Measurements from ENCODE around the gene METTL8.

Gene METTL8, protein sequence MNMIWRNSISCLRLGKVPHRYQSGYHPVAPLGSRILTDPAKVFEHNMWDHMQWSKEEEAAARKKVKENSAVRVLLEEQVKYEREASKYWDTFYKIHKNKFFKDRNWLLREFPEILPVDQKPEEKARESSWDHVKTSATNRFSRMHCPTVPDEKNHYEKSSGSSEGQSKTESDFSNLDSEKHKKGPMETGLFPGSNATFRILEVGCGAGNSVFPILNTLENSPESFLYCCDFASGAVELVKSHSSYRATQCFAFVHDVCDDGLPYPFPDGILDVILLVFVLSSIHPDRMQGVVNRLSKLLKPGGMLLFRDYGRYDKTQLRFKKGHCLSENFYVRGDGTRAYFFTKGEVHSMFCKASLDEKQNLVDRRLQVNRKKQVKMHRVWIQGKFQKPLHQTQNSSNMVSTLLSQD

DNA sequence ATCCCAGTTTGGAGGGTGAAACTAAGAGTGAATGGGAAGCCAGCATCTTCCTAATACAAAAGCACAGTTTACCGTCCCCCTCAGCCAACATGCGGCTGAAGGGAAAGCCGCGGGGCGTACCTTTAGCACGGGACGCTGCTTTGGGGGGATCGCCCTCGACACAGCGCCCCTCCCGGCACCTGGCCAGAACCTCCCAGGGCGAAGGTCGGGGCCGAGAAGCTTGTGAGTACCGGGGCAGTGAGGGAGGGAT is at the start of gene METTL8:
TSS of gene METTL8 (minus strand) at position 228 of the 250 bp plus-strand sequence. CDS start 41,805 bp downstream, outside the sequence.
- no peak for DNase-seq (ENCODE audit: low spot score)

DNA sequence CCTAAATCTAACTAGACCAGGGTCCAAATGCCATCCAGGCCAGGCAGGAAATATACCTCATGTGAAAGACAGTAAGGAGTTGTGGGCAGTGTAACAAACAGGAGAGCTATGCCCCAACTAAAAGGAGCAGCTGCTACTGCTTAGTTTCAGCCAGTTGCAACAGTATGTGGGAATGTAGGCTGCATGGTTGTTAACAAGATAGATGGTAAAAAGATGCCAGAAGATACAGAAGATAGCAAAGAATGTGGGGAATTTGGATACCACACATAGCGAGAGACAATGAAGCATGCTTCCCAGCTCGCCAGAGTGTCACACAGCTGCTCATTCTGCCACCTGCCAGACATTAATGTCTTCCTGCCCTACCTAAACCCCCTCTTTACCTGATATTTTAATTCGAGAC is 49.1 kb upstream of the METTL8 start:
- DNase-seq (ENCODE audit: low spot score), result peak; percentile 39

DNA sequence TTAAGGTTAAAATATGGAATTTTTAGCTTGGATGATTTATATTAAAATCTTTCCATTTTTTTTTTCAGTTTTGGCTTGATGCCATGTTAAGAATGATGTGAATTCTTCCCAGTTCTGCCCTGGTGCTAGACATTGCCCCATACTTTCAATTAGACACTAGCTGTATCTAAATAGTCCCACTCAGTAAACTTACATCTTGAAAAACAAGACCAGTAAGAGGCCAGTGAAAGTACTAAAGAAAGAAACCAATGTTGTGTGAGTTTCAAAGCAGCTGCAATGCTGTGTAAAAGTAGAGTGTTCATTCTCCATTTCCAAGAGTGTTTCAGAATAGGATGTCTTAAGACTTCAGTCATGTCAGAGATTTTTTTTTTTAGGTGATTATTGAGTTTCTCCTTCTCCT is 48.5 kb upstream of the METTL8 start:
- DNase-seq (ENCODE audit: low spot score), result no peak

DNA sequence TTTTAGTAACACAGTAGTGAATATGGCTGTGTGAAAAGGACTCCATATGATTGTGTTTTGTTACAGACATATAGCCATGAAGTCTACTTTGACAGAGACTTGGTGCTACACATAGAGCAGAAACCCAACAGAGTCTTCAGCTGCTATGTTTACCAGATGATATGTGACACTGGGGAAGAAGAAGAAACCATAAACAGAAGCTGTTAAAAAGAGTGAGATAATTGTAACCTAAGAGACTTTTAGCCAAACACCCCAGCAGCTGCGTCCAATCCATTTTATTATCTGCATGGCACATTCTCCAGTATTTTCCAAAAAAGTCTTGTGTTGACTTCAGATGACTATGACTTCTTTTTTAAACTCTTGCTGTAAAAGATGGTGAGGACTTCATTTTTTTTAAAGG is 47.1 kb upstream of the METTL8 start:
- DNase-seq (ENCODE audit: low spot score), result no peak

DNA sequence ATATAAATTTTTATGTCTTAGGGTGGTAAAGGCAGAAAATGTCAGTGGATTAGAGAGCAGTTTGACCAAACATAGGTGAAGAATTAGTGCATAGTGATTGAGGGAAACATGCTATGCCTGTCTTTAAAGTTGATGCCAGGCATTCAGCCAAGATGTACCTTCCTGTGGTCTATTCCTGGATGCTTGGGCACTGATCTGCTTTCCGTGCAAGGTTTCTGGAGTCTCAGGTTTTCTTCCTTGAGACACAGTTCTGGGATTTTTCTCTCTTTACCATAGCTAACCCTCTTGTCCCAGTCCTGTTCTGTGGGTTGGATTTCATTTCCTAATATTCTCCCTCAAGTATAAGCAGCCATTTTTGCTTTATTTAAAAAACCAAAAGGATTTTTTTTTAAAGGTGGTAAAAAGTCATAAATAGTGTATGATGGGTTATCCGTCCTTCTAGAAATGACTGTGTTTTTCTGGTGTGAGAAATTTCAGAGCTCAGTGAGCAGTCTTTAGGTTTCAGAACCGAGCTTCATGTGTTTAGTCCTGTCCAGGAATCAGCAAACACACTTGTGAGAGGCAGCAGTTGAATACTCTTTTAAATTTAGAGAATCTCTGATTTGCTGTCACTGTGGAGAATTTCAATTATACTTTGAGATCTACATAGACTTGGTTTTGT is 45.5 kb upstream of the METTL8 start:
- DNase-seq (ENCODE audit: low spot score), result no peak

DNA sequence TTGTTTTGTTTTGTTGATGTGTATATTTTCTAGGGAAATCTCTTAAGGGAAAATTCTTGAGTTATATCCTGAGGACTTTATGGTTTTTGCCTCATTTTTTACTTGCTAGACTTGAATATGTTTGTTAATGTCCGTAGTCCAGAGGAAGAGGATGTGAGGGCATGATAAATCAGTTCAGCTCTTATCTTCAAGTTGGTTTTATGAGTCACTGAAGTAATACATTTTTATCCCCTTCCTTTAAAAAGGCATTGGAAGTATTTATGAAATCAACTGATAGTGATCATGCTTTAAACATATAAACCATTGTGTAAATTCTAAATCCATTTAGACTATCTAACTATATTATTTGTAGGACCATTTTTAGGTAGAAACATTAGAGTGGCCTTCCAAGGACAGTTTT is 44.6 kb upstream of the METTL8 start:
- DNase-seq (ENCODE audit: low spot score), result no peak

DNA sequence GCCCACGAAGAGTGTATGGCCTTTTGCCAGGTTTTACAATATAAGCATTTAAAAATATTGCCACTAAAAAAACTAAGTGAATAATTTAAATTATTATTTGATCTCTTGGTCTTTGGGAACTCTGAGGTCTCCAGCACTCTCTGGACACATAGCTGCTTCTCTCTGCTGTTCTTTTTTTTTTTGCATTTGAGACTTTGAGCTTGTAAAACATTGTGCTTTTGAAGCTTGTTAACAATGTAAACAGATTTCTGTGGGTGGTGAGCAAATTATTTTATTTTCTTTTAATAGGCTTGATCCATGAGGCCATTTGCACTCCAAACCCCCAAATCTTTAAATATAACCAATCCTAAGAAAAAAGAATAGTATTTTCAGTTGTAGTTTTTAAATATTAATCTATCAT is 42.2 kb upstream of the METTL8 start:
- no peak for DNase-seq (ENCODE audit: low spot score)

DNA sequence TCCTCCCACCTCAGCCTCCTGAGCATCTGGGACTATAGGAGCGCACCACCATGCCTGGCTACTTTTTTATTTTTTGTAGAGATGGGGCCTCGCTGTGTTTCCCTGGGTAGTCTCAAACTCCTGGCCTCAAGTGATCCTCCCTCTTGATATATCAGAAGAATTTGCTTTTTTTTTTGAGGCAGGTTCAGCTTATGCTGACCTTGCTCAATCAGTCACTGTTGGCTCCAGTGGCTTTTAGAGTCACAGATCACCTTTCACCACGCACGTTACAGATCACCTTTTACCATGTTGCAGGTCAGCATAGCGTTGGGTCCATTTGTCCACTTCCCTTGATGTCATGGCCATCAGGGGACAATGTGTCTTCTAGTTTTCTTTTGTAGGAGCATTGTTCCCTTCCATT is 36.3 kb upstream of the METTL8 start:
- DNase-seq (ENCODE audit: low spot score), result no peak

DNA sequence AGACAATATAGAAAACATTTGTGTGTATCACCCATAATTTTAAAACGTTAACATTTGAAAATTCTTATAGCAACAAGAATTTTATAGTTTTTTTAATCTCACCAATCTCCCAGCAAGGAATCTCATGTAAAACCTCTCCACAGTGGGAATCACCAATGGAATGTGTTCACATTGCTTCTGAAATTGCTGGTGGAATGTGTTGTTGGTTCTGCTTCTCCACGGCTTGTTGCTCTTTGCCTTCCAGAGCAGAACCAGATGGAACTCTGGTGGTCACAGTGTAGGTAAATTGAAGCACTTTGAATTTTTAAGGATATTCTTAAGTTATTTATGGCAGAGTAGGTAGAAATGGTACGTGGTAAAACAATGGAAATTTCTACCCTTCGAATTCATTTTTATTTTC is 35.4 kb upstream of the METTL8 start:
- peak; percentile 2 for DNase-seq (ENCODE audit: low spot score)

DNA sequence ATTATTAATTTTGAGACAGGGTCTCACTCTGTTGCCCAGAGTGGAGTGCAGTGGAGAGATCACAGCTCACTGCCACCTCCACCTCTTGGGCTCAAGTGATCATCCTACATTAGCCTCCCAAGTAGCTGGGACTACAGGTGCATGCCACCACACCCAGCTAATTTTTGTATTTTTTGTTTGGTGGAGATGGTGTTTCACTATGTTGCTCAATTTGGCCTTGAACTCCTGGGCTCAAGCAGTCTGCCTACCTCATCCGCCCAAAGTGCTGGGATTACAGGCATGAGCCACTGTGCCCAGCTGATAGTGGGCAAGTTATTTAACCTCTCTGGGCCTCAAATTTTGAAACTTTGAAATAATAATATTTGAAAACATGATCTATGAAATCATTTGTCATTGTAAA is 26.7 kb upstream of the METTL8 start:
- no peak for DNase-seq (ENCODE audit: low spot score)

DNA sequence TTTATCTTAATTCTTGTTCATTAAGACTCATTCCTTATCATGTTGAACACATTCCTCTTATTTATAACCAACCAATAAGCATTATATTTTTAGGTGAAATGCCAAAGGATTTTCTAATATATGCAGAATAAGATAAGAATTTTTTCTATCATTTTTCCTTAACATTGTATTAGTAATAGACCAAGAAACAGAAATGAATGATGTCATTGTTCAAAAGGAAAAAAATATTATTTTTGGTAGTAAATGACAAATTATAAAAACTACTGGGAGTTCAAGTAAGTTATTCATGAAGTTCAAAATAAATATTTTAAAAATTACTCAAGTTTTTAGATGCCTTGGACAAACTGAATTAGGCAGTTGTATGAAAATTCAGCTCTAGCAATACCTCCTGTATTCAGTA is 25.7 kb upstream of the METTL8 start:
- DNase-seq (ENCODE audit: low spot score), result no peak

DNA sequence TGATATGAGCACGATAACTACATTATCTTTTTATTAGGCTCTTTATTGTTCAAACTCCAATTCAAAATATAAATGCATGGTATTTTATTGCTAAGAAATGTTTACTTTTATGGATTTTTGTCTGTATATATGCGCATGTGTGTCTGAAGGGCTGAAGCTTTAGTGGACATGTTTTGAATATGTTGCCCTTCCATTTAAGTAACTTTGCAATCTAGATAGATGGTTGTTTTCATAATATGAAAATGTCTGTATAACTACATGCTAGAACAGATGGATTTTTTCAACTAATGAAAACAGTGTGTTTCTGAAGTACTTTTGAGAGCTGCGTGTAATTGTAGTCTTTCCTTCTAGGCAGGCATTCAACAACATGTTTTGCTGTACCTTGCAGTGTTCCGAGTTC is 19.0 kb upstream of the METTL8 start:
- no peak for DNase-seq (ENCODE audit: low spot score)

DNA sequence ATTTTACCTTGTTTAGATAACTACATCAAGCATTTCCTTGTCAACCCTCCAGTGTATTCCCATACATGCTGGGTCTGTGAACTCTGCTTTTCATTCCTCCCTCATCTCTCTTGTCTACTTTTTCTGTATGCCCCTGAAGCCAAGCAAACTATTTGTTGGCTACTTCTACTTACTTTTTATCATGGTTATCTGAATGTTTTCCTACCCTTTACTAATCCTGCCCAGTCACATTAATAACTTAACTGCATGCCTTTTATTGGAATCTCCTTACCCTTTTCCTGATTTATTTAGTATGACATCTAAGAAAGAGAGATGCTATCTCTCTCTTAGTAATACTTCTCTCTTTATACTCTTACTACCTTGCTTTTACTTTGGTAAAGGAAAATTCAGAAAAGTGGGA is 17.3 kb upstream of the METTL8 start:
- DNase-seq (ENCODE audit: low spot score), result no peak

DNA sequence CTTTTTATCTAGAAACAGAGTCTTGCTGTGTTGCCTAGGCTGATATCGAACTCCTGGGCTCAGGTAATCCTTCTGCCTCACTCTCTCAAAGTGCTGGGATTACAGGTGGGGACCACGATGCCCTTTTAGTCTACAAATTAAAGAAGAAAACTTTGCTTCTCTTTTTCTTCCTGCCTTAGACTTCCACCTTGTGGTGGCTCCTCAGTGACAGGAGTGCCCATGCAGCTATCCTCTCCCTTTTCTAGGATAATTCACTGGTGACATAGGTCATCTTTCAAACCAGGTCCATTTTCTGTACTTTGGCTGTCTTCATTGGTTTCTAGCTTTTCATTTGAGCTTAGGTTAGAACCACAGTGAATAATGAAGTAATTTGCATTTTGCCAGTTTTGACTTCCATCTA is 13.9 kb upstream of the METTL8 start:
- DNase-seq (ENCODE audit: low spot score), result no peak

DNA sequence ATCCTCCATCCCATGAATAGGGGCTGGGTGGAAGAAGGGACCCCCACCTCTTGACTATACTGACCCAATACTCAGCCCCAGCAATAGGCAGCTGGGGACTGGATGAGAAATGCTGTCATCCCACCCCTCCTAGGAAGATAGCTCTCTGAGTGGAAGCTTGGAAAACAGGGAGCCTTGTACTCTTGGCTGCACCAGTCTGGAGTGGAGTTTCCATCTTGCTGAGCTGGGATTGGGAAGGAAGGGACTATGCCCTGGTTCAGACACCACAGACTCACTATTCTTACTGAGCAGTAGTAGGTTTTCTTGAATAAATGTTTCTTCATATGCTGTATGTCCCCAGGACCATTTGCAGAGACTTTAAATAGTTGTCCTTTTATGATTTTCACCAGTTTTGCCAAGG is 7.7 kb upstream of the METTL8 start:
- DNase-seq (ENCODE audit: low spot score), result no peak

DNA sequence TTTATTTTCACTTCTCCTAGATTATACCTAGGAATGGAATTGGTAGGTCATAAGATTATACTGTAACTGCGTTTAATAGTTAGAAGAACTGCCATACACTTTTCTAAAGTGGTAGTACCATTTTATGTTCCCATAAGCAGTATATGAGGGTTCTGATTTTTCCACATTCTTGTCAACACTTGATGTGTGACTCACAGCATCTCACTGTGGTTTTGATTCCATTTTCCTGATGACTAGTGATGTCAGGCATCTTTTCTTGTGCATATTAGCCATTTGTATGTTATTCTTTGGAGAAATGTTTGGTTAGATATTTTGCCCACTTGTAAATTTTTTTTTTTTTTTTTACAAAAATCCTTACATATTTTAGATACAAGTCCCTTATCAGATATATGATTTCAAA is 2.5 kb upstream of the METTL8 start:
- DNase-seq (ENCODE audit: low spot score), result peak; percentile 41

DNA sequence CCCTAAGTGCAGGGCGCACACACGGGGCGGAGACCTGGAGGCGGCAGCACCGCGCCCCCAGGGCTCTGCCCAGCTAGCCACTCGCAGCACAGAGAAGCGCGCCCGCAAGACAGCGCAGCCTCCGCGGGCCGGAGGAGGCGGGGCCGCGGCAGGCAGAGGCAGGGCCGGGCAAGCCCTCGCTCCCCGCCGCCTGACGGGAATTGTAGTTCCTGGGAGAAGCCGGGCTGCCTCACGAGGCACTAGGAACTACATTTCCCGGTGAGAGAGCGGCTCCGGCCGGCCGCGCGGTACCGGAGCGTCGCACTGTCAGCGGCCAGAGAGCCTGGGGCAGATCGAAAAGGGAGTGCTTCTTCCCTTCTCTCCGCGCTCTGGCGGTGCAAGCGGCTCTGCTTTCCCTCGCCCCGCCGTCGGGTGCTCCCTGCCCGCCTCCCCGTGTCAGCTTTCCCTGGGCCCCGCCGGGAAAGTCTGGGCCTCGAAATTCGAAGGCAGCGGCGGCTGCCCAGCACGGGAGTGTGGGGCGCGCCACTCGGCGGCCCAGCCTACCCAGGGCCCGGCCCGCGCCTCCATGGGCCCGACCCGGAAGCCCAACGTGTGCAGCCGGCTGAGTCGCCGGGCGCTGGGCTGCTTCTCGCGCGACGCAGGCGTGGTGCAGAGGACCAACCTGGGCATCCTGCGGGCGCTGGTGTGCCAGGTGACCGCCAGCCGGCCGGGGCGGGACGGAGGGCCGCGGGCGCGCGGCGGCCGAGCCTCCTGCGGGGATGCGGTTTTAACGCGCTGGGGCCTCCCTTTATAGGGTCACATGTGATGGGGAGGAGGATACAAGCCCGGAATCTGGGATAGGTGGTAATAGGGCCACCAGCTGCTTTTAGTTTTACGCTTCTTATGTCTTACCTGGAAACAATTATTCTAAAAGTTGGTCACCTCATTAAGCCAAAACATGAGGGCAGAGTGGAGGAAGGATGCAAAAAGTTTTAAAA is 511 bp upstream of the METTL8 start, which contains the start of gene DCAF17:
TSS of gene DCAF17 (plus strand) at position 214 of the 977 bp plus-strand sequence. CDS start at position 566, 352 bp downstream.
- DNase-seq (ENCODE audit: low spot score), result peak; percentile 96

DNA sequence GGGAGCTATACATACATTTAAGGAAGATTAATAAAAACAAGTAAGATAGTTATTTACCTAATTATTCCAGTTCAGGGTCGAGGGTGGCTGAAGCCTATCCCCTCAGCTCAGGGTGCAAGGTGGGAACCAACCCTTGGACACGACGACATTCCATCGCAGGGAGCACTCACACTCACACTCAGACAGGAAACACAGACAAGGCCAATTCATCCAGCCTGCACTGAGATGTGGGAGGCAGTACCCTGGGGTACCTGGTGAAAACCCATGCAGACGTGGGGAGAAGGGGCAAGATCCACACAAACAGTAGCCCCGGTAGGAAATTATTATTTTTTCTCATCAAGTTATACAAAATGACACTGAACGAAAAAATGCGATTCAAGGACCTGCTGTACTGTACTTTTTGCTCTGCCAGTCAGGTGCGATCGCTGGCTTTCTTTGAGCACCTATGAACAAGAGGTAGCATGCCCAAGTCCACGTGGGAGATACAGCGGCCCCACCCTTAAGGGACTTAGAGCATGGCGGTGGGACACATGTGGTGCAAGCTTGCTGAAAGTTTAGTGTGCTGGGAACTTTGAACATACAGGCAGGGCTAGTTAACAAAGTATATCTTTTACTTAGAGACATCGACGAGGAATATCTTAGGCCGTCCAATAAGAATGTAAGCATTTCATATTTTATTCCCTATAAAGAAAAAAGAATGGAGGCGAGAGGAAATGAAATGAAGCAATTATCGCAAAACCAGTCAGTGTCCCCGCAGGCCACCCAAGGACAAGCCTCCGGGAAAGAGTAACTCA is 624 bp downstream of the METTL8 start:
- DNase-seq (ENCODE audit: low spot score), result no peak

DNA sequence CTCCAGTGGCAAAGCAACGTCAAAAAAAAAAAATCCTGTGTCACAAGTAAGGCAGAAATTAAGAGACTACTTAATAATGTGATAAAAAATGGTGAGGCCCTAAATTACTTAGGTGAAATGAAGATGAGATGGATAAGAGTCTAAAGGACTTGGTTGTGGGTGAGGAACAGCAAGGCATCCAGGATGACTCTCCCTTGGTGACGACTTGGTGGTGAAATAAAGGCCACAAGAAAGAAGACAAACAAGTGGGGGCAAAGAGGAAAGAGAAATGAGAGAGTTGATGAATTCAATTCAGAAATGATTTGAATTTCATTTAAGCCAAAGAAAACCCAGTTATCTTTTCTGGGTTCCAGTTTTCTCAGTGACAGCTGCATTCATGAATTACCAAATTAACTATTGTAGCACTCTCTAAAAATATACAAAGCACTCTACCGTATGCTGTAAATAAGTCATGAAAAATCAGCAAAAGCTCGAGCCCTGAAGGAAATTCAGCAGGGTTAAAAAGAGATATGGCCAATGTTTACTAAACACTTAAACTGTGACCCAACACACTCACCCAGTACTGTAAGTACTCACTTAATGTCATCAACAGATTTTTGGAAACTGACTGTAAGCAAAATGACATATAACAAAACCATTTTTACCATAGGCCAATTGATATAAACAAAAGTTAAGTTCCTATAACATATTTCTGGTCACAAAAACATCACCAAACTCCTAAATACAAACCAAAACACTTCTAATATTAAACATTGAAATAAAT is 1.4 kb downstream of the METTL8 start:
- DNase-seq (ENCODE audit: low spot score), result no peak

DNA sequence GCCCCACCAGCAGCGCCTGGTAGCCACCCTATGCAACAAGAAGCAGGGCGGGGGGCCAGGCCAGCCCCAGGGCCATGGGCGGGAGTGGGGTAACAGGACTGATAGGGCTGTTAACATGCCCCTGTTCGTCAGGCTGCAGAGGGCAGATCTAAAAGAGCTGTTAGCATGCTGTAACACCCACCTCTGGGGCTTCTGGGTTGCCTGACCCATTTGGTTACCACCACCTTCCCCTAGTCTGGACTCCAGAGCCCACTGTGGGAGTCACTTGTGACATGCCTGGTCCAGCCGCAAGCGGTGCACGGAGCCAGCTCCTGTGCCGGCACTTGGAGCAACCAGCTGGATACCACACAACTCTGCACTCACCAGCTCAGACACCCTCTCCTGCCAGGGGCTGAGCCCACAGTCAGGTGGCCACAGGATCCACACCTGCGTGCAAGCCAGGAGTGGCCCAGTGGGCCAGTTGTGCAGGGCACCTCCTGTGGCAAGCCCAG is 2.1 kb downstream of the METTL8 start:
- no peak for DNase-seq (ENCODE audit: low spot score)

Measured in AG08395 (cell line).